Measurements from ENCODE around the gene CASZ1.
A peak's percentile ranks its signal among the peaks of the same experiment; 100 is the strongest.

The CASZ1 gene

GRCh38 chr1:10777749-10778574 is 18.5 kb downstream of the CASZ1 start:
- FAIRE-seq: peak; percentile 72
- DNase-seq (ENCODE audit: insufficient read length, low spot score): no peak
- no peak for TF ChIP-seq TAF1 (IDR thresholded peaks at IDR 0.05; ENCODE audit: low read depth, low read length)
- no peak for TF ChIP-seq PAX5 (IDR thresholded peaks at IDR 0.05; ENCODE audit: insufficient read depth, low read length, severe bottlenecking)
- no peak for TF ChIP-seq POU2F2 (IDR thresholded peaks at IDR 0.05; ENCODE audit: low read depth, low read length)
- TF ChIP-seq SPI1 (IDR thresholded peaks at IDR 0.05; ENCODE audit: low read depth, low read length): no peak
- TF ChIP-seq POLR2A (IDR thresholded peaks at IDR 0.05; ENCODE audit: low read depth, low read length): no peak
- TF ChIP-seq POLR2AphosphoS5 (IDR thresholded peaks at IDR 0.05; ENCODE audit: low read depth, low read length): no peak

GRCh38 chr1:10776190-10776905 is 20.1 kb downstream of the CASZ1 start:
- DNase-seq (ENCODE audit: insufficient read length, low spot score): no peak
- no peak for FAIRE-seq

GRCh38 chr1:10775763-10776162 is 20.7 kb downstream of the CASZ1 start:
- TF ChIP-seq POLR2AphosphoS5 (IDR thresholded peaks at IDR 0.05; ENCODE audit: low read depth, low read length) (no peak), POU2F2 (IDR thresholded peaks at IDR 0.05; ENCODE audit: low read depth, low read length) (no peak)
- FAIRE-seq: no peak
- no peak for DNase-seq (ENCODE audit: insufficient read length, low spot score)

More at GRCh38 chr1:10776190-10776905, 20.1 kb downstream of the CASZ1 start:
- no peak for TF ChIP-seq POLR2A (IDR thresholded peaks at IDR 0.05; ENCODE audit: low read depth, low read length)
- TF ChIP-seq PAX5 (IDR thresholded peaks at IDR 0.05; ENCODE audit: insufficient read depth, low read length, severe bottlenecking): no peak

GRCh38 chr1:10774615-10775310 is 21.7 kb downstream of the CASZ1 start:
- no peak for FAIRE-seq
- no peak for TF ChIP-seq PAX5 (IDR thresholded peaks at IDR 0.05; ENCODE audit: insufficient read depth, low read length, severe bottlenecking)
- no peak for TF ChIP-seq POU2F2 (IDR thresholded peaks at IDR 0.05; ENCODE audit: low read depth, low read length)
- no peak for TF ChIP-seq TAF1 (IDR thresholded peaks at IDR 0.05; ENCODE audit: low read depth, low read length)
- no peak for TF ChIP-seq SPI1 (IDR thresholded peaks at IDR 0.05; ENCODE audit: low read depth, low read length)
- no peak for TF ChIP-seq POLR2A (IDR thresholded peaks at IDR 0.05; ENCODE audit: low read depth, low read length)
- no peak for TF ChIP-seq POLR2AphosphoS5 (IDR thresholded peaks at IDR 0.05; ENCODE audit: low read depth, low read length)

GRCh38 chr1:10773851-10774614 is 22.4 kb downstream of the CASZ1 start:
- DNase-seq (ENCODE audit: insufficient read length, low spot score) (no peak), FAIRE-seq (no peak)
- TF ChIP-seq POLR2AphosphoS5 (IDR thresholded peaks at IDR 0.05; ENCODE audit: low read depth, low read length) (no peak), POU2F2 (IDR thresholded peaks at IDR 0.05; ENCODE audit: low read depth, low read length) (no peak), PAX5 (IDR thresholded peaks at IDR 0.05; ENCODE audit: insufficient read depth, low read length, severe bottlenecking) (no peak), POLR2A (IDR thresholded peaks at IDR 0.05; ENCODE audit: low read depth, low read length) (no peak), SPI1 (IDR thresholded peaks at IDR 0.05; ENCODE audit: low read depth, low read length) (no peak), TAF1 (IDR thresholded peaks at IDR 0.05; ENCODE audit: low read depth, low read length) (no peak)

More at GRCh38 chr1:10774615-10775310, 21.7 kb downstream of the CASZ1 start:
- DNase-seq (ENCODE audit: insufficient read length, low spot score): no peak

- TF ChIP-seq POU2F2 (IDR thresholded peaks at IDR 0.05; ENCODE audit: low read depth, low read length) (no peak), PAX5 (IDR thresholded peaks at IDR 0.05; ENCODE audit: insufficient read depth, low read length, severe bottlenecking) (no peak), TAF1 (IDR thresholded peaks at IDR 0.05; ENCODE audit: low read depth, low read length) (no peak), POLR2A (IDR thresholded peaks at IDR 0.05; ENCODE audit: low read depth, low read length) (no peak), SPI1 (IDR thresholded peaks at IDR 0.05; ENCODE audit: low read depth, low read length) (no peak), POLR2AphosphoS5 (IDR thresholded peaks at IDR 0.05; ENCODE audit: low read depth, low read length) (no peak)
- FAIRE-seq: no peak
- DNase-seq (ENCODE audit: insufficient read length, low spot score): no peak
Observed at GRCh38 chr1:10773376-10773775, 23.1 kb downstream of the CASZ1 start.

- TF ChIP-seq POLR2AphosphoS5 (IDR thresholded peaks at IDR 0.05; ENCODE audit: low read depth, low read length): no peak
- no peak for TF ChIP-seq TAF1 (IDR thresholded peaks at IDR 0.05; ENCODE audit: low read depth, low read length)
- no peak for TF ChIP-seq POLR2A (IDR thresholded peaks at IDR 0.05; ENCODE audit: low read depth, low read length)
- no peak for TF ChIP-seq PAX5 (IDR thresholded peaks at IDR 0.05; ENCODE audit: insufficient read depth, low read length, severe bottlenecking)
- no peak for TF ChIP-seq SPI1 (IDR thresholded peaks at IDR 0.05; ENCODE audit: low read depth, low read length)
- no peak for TF ChIP-seq POU2F2 (IDR thresholded peaks at IDR 0.05; ENCODE audit: low read depth, low read length)
- DNase-seq (ENCODE audit: insufficient read length, low spot score): no peak
- no peak for FAIRE-seq
Observed at GRCh38 chr1:10772711-10773110, 23.7 kb downstream of the CASZ1 start.

GRCh38 chr1:10771789-10772188 is 24.7 kb downstream of the CASZ1 start:
- FAIRE-seq: no peak
- DNase-seq (ENCODE audit: insufficient read length, low spot score): no peak
- TF ChIP-seq POLR2A (IDR thresholded peaks at IDR 0.05; ENCODE audit: low read depth, low read length): no peak
- TF ChIP-seq POLR2AphosphoS5 (IDR thresholded peaks at IDR 0.05; ENCODE audit: low read depth, low read length): no peak
- no peak for TF ChIP-seq SPI1 (IDR thresholded peaks at IDR 0.05; ENCODE audit: low read depth, low read length)
- no peak for TF ChIP-seq TAF1 (IDR thresholded peaks at IDR 0.05; ENCODE audit: low read depth, low read length)
- no peak for TF ChIP-seq POU2F2 (IDR thresholded peaks at IDR 0.05; ENCODE audit: low read depth, low read length)
- no peak for TF ChIP-seq PAX5 (IDR thresholded peaks at IDR 0.05; ENCODE audit: insufficient read depth, low read length, severe bottlenecking)

GRCh38 chr1:10768552-10768951 is 27.9 kb downstream of the CASZ1 start:
- FAIRE-seq: no peak
- TF ChIP-seq POLR2AphosphoS5 (IDR thresholded peaks at IDR 0.05; ENCODE audit: low read depth, low read length) (no peak), PAX5 (IDR thresholded peaks at IDR 0.05; ENCODE audit: insufficient read depth, low read length, severe bottlenecking) (no peak), TAF1 (IDR thresholded peaks at IDR 0.05; ENCODE audit: low read depth, low read length) (no peak), SPI1 (IDR thresholded peaks at IDR 0.05; ENCODE audit: low read depth, low read length) (no peak), POLR2A (IDR thresholded peaks at IDR 0.05; ENCODE audit: low read depth, low read length) (no peak), POU2F2 (IDR thresholded peaks at IDR 0.05; ENCODE audit: low read depth, low read length) (no peak)
- DNase-seq (ENCODE audit: insufficient read length, low spot score): no peak
